Stimulated activated CD8-positive, alpha-beta memory T cell treated with anti-CD3 and anti-CD28 coated beads, Interleukin-2, amount 100 ng/mL, for 1 hour (primary cell): ENCODE results near the gene RET.

ENCODE experiments used
- DNase-seq, 2 donors: peaks; one replicate each; pipeline ENCODE4 v3.0.0-alpha.2; 2020; ENCODE audit warnings: low read depth in 2 of 2

Gene RET

DNA sequence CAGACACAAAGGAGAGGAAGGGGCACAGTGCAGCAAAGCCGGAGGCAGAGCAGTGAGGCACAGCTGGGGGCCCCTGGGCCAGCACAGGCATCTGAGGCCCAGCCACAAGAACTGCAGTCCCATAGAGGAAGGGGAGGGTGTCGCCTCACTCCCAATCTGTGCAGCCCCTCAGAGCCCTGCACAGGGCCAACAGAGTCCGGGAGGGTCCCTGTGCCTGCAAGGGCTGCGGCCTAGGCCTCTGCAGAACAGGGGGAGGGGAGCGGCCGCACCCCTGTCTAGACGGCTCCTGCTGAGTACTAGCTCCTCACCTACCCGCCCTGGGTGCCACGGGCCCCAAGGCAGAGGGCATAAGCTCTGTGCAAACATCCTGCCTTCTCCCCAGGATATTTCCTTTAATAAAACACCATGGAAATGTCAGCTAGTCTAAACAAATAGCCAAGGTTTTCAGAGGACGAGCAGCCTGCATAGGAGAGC is 32.4 kb upstream of the RET start:
- DNase-seq, result no peak

DNA sequence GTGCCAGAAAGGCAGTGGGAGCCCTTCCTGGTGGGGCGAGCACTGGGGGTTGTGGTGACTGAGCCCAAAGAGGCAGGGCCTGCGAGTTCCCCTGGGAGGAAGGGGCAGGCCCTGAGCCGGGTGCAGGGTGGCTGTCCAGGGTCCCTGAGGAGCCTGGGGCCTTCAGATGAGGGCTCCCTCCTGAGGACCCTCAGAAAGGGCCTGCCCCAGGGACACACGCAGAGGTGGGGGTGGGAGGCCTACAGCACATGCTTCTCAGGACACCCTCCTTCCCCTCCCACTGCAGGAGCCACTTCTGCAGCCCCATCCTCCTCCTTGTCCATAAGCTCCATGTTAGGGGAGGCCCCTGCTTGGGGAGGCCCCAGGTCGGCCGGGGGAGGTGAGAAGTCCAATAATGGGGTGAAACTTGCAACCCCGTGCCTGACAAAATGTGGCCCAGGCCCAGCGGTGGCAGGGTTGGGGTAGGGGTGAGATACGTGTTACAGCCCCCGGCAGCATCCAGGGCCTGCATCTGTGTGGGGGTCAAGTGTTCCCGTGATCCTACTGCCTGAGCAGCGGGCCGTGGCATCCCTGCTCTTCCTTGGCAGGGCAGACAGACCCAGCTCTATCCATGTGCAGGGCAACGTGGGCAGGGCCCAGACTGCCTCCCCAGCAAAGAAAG is 31.8 kb upstream of the RET start:
- DNase-seq, result no peak

DNA sequence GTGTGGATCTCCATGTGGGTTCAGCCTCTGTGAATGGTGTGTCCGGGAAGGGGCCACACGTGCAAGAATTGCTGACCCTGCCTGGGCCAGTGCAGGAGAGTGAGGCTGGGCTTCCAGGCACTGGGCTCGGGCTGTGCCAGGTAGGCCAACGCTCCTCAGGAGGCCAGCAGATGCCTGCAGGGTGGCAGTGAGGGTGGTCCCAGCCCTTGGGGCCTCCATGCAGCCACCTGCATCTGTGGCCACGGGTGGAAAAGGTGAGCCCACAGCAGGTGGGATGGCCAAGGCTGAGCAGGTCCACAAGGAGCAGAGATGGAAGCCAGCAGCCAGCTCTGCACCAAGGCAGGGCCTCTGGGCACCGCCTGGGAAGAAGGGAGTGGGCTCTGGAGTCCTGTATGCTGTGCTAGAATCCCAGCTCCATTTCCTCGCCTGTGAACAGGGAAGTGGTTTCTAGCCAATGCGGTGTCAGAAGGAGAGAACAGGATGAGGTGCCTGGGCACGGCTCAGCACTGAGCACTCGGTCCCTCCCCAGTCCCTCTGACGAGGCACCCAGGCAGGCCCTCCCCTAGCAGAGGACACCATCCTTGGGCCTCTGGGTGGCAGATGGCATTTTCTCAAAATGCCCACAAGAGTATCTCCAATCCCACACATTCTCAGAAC is 31.1 kb upstream of the RET start:
- DNase-seq, result no peak

DNA sequence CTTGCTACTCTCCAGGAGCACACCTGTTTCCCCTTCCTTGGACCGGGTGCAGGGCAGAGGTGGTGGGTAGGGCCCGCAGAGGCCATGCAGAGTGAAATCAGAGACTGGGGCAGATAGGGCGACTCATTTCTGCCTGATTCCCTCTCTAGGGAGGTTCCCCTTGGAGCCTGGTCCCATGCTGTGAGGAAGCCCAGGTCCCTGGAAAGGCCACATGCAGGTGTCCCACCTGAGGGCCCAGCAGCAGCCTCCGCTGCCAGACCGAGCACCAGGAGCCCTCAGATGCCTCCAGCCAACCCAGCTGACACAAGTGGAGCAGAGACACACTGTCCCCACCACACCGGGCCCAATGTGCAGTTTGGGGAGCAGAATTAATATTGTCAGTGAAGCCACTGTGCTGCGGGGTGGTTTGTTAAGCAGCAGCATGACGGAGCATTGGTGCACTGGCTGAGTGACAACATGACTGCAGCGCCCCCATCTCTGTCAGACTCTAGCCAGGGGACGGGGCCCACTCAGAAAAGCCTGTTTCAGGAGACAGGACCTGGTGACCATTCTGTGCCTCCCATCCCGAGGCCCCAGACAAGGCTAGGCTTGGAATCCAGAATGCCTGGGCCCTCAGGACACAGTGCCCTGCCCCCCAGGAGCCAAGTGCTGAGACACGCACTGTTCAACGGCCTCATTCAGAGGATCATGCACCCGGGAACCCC is 30.4 kb upstream of the RET start:
- no peak for DNase-seq

DNA sequence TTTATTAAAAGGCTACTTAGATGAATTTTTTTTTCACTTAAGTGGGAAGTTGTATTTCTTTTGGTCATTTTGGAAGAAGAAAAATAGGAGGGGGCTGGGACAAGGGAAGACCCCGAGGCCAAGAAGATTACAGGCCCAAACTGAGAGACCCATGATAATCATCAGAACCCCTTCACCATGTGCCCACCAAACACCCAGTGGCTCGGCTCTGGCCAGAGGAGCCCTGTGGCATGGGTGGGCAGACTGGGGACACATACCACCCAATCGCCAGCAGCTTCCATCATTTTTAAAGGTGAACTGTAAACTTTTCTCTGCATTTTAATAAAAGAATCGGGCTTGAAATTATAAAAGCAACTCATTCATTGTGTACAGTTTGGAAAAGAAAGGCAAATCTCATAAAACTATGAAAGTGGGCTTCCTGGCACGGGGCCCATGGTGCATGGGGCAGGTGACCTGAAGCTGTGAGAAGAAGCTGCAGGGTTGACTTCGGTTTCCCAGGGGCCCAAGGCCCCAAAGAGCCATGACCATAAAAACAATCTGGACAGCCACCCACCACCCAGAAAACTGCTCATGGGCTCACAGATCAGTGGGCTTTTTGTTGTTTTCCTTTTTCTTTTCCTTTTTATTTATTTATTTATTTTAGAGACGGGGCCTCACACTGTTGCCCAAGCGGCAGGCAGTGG is 29.4 kb upstream of the RET start:
- no peak for DNase-seq

DNA sequence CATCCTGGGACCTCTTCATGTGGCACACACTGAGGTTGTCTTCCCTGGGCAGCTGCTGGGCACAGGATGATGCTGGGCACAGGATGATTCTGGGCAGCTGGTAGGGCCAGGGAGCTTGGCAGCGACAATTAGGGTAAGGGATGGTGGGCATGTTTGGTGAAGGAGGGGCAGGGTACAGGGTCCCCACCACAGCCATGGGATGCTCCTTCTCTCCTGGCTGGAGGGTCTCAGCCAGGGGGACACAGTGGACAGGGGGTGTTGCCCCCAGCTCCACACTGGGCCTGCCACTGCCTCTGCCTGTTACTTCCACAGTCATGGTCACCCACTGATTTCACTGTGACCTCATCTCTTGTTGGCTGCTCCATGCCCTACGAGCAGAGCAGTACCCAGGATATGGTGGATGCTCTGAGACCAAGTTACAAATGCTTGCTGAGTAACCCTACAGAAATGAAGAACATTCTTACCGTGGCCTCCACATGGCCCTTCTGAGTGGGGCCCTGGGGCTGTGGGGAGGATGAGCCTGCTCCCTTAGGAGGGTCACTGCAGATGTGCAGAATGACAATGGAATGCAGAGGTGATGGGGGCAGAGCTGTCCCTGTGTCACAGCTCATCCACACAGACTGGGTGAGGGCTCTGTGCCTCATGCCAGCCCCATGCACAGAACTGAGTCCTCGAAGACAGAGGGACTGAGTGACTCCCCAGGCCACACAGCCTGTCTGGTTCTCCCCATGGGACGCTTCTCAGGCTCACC is 28.4 kb upstream of the RET start:
- DNase-seq, result no peak

DNA sequence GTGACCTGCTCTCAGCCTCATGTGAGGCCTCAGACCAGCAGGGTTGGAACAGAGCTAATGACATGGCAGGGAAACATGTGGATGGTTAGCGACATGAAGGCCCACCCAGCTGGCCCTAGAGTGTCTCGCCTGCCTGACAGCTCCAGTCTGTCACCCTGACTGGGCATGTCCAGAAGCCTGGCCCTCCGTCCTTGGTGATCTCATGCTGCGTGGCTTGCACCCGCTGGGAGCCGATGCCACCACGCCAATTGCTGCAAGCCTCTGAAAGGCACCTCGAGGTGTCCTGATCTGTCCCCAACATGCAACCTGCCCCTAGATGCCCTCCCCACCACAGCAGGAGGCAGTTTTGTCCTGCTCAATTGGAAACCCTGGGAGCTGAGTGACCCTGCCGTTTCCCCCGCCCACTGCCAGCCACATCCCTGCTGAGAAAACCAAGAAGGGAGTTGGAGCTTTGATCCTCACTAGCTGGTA is 27.8 kb upstream of the RET start:
- DNase-seq, result no peak

DNA sequence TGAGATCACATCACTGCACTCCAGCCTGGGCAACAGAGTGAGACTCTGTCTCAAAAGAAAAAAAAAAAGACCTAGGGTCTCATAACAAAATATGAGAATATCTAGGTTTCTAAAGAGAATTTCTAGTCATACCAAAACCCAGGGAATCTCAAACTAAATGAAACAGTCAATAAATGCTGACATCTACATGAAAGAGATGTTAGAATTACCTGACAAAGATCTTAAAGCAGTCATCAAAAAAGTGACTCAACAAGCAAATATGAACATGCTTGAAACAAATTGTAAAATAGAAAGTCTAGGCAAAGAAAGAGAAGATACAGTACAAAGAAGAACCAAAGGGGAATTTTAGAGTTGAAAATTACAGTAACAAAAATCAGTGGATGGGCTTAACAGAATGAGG is 26.9 kb upstream of the RET start:
- DNase-seq, result no peak

DNA sequence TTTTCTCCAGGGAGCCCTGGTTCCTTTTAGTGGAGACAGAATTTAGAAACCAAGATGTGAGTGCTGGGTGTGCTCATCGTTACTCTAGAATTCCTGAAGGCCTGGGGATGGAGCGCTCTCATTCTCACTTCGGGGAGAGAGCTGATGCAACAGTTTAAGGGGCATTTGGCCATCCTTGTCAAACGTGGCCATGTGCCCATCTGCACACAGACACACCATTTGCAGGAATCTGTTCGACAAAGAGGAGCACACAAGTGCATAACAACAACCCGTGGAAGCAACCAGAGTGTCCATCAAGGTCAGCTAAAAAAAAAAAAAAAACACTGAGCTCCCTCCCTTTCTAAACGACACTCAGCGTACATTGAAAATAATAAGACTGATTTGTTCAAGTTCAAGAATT is 23.0 kb upstream of the RET start:
- DNase-seq, result no peak

DNA sequence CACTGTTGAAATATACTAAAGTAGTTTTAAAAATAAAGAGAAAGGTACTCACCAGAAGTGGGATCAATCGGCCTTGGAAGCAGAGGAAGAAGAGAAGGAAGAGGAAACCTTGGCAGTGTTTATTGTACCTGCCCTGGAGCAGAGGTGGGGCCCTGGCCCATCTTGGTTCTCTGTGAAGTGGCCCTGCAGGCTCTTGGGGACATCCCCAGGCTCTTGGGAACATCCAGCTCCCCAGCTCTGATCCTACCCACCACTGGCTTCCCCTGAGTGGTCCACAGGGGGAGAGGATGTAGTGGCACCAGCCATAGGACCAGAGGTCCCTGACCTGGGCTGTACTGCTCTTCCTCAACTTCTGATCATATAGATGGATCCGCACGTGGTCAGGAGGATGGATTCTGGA is 22.3 kb upstream of the RET start:
- DNase-seq, result no peak

DNA sequence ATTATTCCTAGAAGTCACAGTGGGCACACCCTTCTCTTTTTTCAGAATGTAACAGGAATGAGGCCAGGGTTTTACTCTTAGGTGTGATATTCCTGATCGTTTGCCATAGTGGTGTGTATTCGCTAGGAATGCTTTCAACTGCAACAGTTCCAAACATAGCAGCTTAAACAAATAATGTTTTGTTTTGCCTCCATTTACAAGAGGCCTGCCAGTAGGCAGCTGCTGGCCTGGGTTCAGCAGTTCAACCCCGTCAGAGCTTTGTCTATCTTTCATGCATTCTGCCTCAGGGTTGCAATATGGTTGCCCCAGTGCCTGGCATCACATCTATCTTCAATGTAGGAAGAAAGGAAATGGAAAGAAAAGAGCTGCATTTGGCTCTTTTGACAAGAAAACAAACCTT is 21.7 kb upstream of the RET start:
- DNase-seq, result no peak

DNA sequence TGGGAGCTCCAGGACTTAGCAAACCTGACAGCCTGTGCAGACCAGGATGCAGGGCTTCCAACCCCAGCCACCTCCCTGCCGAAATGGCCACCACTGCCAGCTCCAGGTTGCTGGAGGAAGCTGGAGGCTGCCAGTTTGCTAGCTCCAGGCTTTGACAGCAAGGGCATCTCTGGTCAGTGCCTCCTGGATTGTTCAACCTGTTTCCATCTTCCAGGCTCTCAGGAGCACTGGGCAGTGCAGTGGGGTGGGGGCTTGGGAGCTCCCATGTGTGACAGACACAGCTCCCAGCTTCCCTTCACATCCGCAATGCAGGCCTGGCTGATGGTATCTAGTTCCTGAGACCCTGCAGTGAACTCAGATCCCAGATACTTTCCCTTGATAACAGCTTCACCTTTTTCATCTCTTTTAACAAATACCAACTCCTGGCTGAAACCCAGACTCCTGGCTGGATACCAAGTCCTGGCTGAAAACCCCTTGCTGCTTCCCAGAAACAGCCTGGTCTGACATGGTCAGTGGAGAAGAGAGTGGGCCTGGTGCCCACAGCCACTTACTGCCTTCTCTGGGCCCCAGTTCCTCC is 20.8 kb upstream of the RET start:
- no peak for DNase-seq

DNA sequence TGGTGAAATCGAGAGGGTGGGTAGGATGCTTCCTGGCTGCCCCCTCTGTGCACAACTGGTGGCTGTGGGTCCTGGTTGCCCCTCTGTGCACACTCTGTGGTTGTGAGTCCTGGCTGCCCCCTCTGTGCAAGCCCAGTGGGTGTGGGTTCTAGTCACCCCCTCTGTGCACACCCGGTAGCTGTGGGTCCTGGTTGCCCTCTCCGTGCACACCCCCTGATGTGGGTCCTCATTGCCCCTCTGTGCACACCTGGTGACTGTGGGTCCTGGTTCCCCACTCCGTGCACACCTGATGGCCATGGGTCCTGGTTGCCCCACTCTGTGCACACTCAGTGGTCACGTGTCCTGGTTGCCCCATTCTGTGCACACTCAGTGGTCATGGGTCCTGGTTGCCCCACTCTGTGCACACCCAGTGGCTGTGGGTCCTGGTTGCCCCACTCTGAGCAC is 20.3 kb upstream of the RET start:
- DNase-seq, result no peak

DNA sequence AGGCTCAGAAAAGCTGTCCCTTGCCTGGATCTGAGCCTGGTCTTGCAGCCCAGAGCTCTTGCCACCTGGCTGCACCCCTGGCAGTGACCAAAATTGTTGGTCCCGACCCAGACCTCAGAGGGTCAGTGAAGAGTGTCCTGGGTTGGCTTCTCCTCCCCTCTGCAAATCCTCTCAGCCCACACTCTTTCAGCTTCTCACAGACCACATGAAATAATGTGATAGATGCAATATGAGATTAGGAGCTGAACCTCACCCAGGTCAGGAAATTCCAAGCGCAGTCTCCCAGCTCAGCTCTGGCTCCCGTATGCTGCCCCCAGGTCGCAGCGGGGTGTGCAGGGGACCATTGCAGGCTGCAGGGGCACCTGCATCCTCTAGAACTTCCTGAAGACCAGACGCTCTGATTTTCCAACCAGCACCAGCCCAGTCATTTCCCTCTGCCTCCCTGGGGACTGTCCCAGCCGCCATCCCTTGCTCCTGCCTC is 19.6 kb upstream of the RET start:
- no peak for DNase-seq

DNA sequence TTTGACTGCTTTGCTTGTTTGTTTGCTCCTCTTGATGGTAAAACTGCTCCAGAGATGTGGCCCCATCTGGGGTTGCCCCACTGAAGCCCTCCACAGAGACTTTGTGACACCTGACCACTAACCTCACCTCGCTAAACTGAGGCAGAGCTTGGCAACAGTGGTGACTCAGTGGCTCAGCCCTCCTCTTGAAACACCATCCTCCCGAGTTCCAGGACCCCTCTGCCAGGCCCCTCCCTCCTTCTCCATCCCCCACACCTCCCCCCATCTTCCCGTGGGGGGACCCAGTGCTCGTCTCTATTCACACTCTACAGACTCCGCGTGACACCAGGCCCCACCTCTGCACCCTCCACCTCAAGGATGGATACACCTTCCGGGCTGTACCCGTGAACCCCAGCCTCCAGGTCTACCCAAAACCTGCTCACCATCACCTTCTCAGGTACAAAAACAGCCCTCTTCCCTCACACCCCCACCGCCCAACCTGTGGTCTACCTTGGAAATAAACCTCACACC is 19.0 kb upstream of the RET start:
- no peak for DNase-seq

DNA sequence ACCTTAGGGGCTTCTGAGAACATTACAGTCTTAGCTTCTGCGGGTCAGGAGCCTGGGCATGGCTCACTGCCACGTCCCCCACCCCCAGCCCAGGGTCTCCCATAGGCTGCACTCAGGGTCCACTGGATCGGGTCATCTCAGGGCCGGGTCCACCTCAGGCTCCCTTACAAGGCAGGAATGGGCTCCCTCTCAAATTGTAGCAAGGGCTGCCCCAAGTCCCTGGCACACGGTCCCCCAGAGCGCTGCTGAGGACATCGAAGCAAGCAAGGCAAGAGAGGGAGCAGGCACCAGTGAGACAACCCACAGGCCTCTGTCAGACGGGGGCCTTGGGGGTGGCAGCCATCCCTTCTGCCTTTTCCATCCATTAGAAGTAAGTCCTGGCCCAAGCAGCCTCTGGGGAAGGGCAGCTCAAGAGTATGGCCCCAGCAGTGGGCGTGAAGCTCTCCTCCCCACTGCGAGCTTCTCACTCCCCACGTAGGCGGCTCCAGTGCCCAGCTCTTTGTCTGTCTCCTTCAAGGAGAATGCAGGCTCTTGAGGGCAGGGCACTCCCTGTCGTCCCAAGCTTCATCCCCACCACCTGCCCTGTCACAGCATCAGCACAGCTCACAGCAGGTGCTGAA is 18.0 kb upstream of the RET start:
- DNase-seq, result no peak

DNA sequence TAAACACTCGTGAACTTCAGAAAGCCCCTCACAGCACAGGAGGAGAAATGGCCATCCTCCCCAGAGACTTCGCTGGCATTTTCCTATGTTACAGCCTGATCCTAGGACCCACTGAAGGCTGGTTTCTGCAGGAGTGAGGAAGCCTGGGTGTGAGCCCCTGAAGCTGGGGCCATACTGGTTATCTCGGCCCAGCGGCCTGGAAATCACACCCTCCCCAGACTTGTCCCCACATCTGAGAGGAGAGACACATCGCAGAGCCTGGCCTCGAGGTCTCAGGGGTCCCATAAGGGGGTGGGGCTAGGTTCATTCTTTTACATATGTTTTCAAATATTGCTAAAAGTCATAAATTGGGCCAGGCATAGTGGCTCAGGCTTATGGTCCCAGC is 17.5 kb upstream of the RET start:
- DNase-seq, result no peak

DNA sequence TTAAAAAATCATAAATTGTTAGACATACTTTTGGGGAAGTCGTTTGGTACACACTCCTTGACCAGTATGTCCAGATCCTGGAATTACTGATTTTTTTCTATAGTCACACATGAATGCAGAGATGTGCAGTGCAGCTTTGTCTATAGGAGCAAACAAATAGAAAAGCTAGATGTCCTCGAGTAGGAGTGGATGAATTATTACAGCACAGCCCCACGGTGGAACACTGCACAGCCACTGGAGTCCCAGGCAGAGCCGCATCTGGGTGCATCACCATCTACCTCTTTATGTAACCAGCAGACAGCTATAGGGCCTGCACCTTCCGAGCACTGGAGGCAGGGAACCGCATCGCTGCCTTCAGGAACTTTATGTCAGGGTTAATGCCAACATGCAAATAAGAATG is 17.0 kb upstream of the RET start:
- DNase-seq, result no peak

DNA sequence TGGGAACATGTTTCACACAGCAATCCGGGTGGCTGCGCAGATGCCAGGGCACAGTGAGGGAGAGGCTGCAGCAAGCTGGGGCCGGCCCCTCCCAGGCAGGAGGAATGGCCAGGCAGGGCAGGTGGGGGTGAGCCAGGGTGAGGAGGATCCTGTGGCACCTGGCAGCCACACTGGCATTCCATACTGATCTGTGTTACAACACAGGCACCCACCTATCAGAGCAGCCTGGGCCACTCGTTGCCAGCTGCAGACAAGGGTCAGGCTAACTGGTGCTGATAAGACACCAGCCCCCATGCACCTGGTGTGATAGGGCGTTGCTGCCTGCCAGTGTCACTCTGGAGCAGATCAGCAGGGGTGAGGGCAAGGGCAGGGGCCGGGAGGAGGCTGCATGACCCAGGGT is 16.6 kb upstream of the RET start:
- DNase-seq, result no peak

DNA sequence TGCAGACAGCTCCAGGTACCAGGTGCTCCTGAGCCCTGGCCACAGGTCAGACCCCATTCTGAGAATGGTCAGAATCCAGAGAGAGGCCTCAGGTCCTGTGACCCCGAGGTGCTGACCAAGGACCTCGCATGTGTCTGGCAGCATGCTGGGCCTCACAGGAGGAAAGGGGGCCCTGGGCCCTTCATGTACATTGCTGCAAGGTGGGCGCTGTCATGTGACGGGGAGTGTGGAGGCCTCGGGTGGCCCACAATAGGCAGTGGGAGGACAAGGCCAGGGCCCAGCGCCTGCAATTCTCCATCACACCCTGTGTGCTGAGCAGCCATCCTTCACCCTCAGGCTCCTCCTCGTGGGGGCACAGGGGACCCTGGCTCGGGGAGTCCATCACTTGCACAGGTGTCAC is 15.5 kb upstream of the RET start:
- no peak for DNase-seq

DNA sequence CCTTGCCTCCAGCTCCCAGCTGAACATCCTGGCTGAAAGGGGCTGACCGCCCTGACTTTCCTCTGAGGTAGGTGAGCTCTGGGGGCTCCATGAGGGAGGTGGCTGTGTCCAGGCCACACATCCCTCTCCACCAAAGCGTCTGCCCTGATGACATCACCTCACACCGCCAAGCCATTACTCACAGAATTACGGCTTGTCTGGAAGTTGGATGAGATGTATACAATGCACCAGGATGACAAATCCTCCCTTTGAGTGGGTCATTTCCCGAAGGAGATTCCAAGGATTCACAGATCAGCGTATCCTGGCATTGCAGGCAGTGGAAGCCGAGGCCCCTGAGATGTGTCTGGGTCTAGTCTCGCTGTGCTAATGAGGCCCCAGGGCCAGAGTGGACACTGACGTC is 15.1 kb upstream of the RET start:
- no peak for DNase-seq
